Liver (tissue), 3 donors: ENCODE results near the gene UTF1.

Source experiments
- CTCF ChIP-seq: fragments of 150-350 bp; IDR thresholded peaks from 2 replicates; pipeline ENCODE4 v1.5.1; 2017; ENCODE audit warnings: improper control_type of control experiment, low read depth, low read length; ENCODE audit not compliant: missing input control
- GABPA ChIP-seq, 2 donors: IDR thresholded peaks in 1 of 2; conservative IDR thresholded peaks in 1 of 2; 2 replicates each; pipeline ENCODE4 v1.6.1; 2016; ENCODE audit warnings: antibody characterized with exemption in 2 of 2, mild to moderate bottlenecking in 1 of 2, moderate library complexity in 1 of 2
- MAX ChIP-seq: IDR thresholded peaks from 2 replicates; pipeline ENCODE4 v1.6.1; 2016; ENCODE audit warnings: antibody characterized with exemption
- RAD21 ChIP-seq, 2 donors: IDR thresholded peaks; 2 replicates each; pipeline ENCODE4 v1.6.1; 2016; ENCODE audit warnings: antibody characterized with exemption in 2 of 2, mild to moderate bottlenecking in 2 of 2
- ZBTB33 ChIP-seq: IDR thresholded peaks from 2 replicates; pipeline ENCODE4 v1.6.1; 2016; ENCODE audit warnings: antibody characterized with exemption
- donor health status: healthy.
- donor health status: healthy.

GRCh38 chr10:133214468-133215410 lies 15.3 kb upstream of the UTF1 start:
- no peak for TF ChIP-seq CTCF
- TF ChIP-seq MAX, result no peak
- TF ChIP-seq ZBTB33, result no peak
- TF ChIP-seq RAD21 (IDR thresholded peaks at IDR 0.05), result no peak
- TF ChIP-seq GABPA (IDR thresholded peaks at IDR 0.05 in 1 of 2, conservative IDR thresholded peaks at IDR 0.05 in 1 of 2), result no peak
